GM23338 (cell line): ENCODE measurements around the gene ADORA1. TPM values are rescaled to one million over a fixed set of nuclear protein-coding genes. Genes with fewer than 3 reads are reported as not detected.

ENCODE experiments used
- ATAC-seq: fragments of 200-7000 bp; cut with Tn5 transposase; 3 replicates; pipeline ENCODE4 v1.9.1; 2020
- DNase-seq: peaks from one replicate; pipeline ENCODE4 v3.0.0-alpha.2; 2015; ENCODE audit warnings: low spot score
- H2AFZ ChIP-seq: fragments of 200-600 bp; sonication (generic); 2 replicates; pipeline ENCODE4 v1.8.0; 2016; ENCODE audit warnings: antibody characterized with exemption, mild to moderate bottlenecking, moderate library complexity
- H3F3A ChIP-seq: fragments of 200-600 bp; sonication (generic); replicated peaks from 2 replicates; pipeline ENCODE4 v1.8.0; 2017; ENCODE audit warnings: antibody characterized with exemption, mixed run types, low read depth
- H3K27ac ChIP-seq: fragments of 200-600 bp; sonication (generic); 2 replicates; pipeline ENCODE4 v1.6.1; 2016; ENCODE audit warnings: low read depth
- H3K27me3 ChIP-seq: fragments of 200-600 bp; sonication (generic); 2 replicates; pipeline ENCODE4 v1.8.0; 2016; ENCODE audit warnings: mild to moderate bottlenecking, mixed run types, moderate library complexity; ENCODE audit not compliant: insufficient read depth
- H3K36me3 ChIP-seq: fragments of 200-600 bp; sonication (generic); 2 replicates; pipeline ENCODE4 v1.8.0; 2016; ENCODE audit warnings: mild to moderate bottlenecking; ENCODE audit not compliant: insufficient read depth
- H3K4me1 ChIP-seq: fragments of 200-600 bp; sonication (generic); 2 replicates; pipeline ENCODE4 v1.8.0; 2016; ENCODE audit warnings: mild to moderate bottlenecking, moderate library complexity; ENCODE audit not compliant: insufficient read depth
- H3K4me2 ChIP-seq: fragments of 200-600 bp; sonication (generic); 2 replicates; pipeline ENCODE4 v1.7.1; 2017; ENCODE audit warnings: mixed run types
- H3K4me3 ChIP-seq: fragments of 200-600 bp; sonication (generic); 2 replicates; pipeline ENCODE4 v1.6.1; 2016; ENCODE audit warnings: mixed run types
- H3K79me2 ChIP-seq: fragments of 200-600 bp; sonication (generic); replicated peaks from 2 replicates; pipeline ENCODE4 v1.8.0; 2017; ENCODE audit warnings: mild to moderate bottlenecking; ENCODE audit not compliant: insufficient read depth
- H3K9me2 ChIP-seq: fragments of 200-600 bp; sonication (generic); 2 replicates; pipeline ENCODE4 v1.8.0; 2017; ENCODE audit not compliant: insufficient read depth
- H4K20me1 ChIP-seq: fragments of 200-600 bp; sonication (generic); replicated peaks from 2 replicates; pipeline ENCODE4 v1.8.0; 2017; ENCODE audit warnings: mild to moderate bottlenecking; ENCODE audit not compliant: insufficient read depth
- H3K27ac Mint-ChIP-seq: 2 replicates; pipeline ENCODE4 v1.8.0; 2020; ENCODE audit warnings: inconsistent platforms, mild to moderate bottlenecking, moderate library complexity, mixed read lengths
- H3K27me3 Mint-ChIP-seq: 3 replicates; pipeline ENCODE4 v1.8.0; 2022; ENCODE audit warnings: low read depth, mild to moderate bottlenecking, moderate library complexity, mixed read lengths, inconsistent platforms; ENCODE audit not compliant: insufficient read depth, poor library complexity
- H3K36me3 Mint-ChIP-seq: 3 replicates; pipeline ENCODE4 v1.8.0; 2021; ENCODE audit warnings: low read depth, mild to moderate bottlenecking, inconsistent platforms, moderate library complexity, mixed read lengths
- H3K4me1 Mint-ChIP-seq: 3 replicates; pipeline ENCODE4 v1.8.0; 2020; ENCODE audit warnings: mild to moderate bottlenecking, inconsistent platforms, mixed read lengths
- H3K4me3 Mint-ChIP-seq: 3 replicates; pipeline ENCODE4 v1.8.0; 2021; ENCODE audit warnings: moderate library complexity, mild to moderate bottlenecking, inconsistent platforms, mixed read lengths
- H3K9me3 Mint-ChIP-seq: 3 replicates; pipeline ENCODE4 v1.8.0; 2020; ENCODE audit warnings: moderate library complexity, mild to moderate bottlenecking, inconsistent platforms, mixed read lengths
- CREB1 ChIP-seq: fragments of 250-450 bp; sonication (Bioruptor Pico); IDR thresholded peaks from 2 replicates; pipeline ENCODE4 v1.5.0; 2020; ENCODE audit warnings: low read depth, mild to moderate bottlenecking, moderate library complexity
- CTCF ChIP-seq, 2 experiments: fragments of 200-600 bp in 1 of 2; sonication (generic) in 1 of 2; conservative IDR thresholded peaks; 2 replicates each; pipeline versions ENCODE4 v1.5.1 to v1.6.1; 2016 to 2017; ENCODE audit warnings: antibody characterized with exemption in 2 of 2, low read depth in 2 of 2, mild to moderate bottlenecking in 2 of 2, moderate library complexity in 1 of 2
- ETS1 ChIP-seq: IDR thresholded peaks from 2 replicates; pipeline ENCODE4 v1.6.1; 2016; ENCODE audit warnings: antibody characterized with exemption
- EZH2 ChIP-seq: fragments of 200-600 bp; sonication (generic); IDR thresholded peaks from one replicate; pipeline ENCODE4 v1.8.0; 2017; ENCODE audit warnings: antibody characterized with exemption, mild to moderate bottlenecking, low read depth; ENCODE audit not compliant: unreplicated experiment
- JUNB ChIP-seq: IDR thresholded peaks from one replicate; pipeline ENCODE4 v1.6.1; 2016; ENCODE audit warnings: antibody characterized with exemption; ENCODE audit not compliant: unreplicated experiment
- NANOG ChIP-seq: IDR thresholded peaks from 2 replicates; pipeline ENCODE4 v1.6.1; 2016; ENCODE audit warnings: antibody characterized with exemption, borderline replicate concordance
- POLR2AphosphoS5 ChIP-seq: IDR thresholded peaks from 2 replicates; pipeline ENCODE4 v1.6.1; 2016; ENCODE audit warnings: antibody characterized with exemption, low read depth
- REST ChIP-seq: IDR thresholded peaks from one replicate; pipeline ENCODE4 v1.6.1; 2018; ENCODE audit warnings: antibody characterized with exemption; ENCODE audit not compliant: unreplicated experiment
- STAT1 ChIP-seq: IDR thresholded peaks from one replicate; pipeline ENCODE4 v1.6.1; 2016; ENCODE audit warnings: antibody characterized with exemption; ENCODE audit not compliant: unreplicated experiment
- ZNF114 ChIP-seq: fragments of 250-450 bp; sonication (Bioruptor Pico); IDR thresholded peaks from 2 replicates; pipeline ENCODE4 v1.5.0; 2020; ENCODE audit warnings: mild to moderate bottlenecking, moderate library complexity
- ZNF462 ChIP-seq: fragments of 250-450 bp; sonication (Bioruptor Pico); IDR thresholded peaks from 2 replicates; pipeline ENCODE4 v1.5.0; 2020; ENCODE audit warnings: mild to moderate bottlenecking, moderate library complexity
- polyA plus RNA-seq: library from polyadenylated mRNA; unstranded; fragments of >200 nt; fragmentation: Nextera tagmentation; extraction: Ambion mirVana; gene quantifications from 2 replicates; pipeline ENCODE4 v1.2.1, GENCODE V29; 2016
- total RNA-seq: library from RNA; depleted of rRNA; stranded (reverse); fragments of >200 nt; shearing (Covaris generic); gene quantifications from 2 replicates; pipeline ENCODE4 v1.2.3, GENCODE V29; 2014

Gene ADORA1
- total and polyA plus RNA-seq, 2 experiments from 2014 or later = 0.63 to 1.8 TPM

- no peak overlapping the region for H3K27ac ChIP-seq
- Mint-ChIP-seq H3K27ac (no peak overlapping the region), H3K4me1 (peaks cover 7% of the 10 kb centered on the region), H3K27me3 (peaks cover 7% of the 10 kb centered on the region), H3K9me3 (no peaks in the 10 kb centered on the region; the same call in 2 of the 3 replicates), H3K36me3 (no peaks in the 10 kb centered on the region), H3K4me3 (no peak overlapping the region)
- H3K27me3 ChIP-seq = no peaks in the 10 kb centered on the region
- H3K4me1 ChIP-seq = no peaks in the 10 kb centered on the region
- H4K20me1 ChIP-seq = no peaks in the 10 kb centered on the region
- no peaks in the 10 kb centered on the region for H3F3A ChIP-seq
- no peak overlapping the region for H3K4me2 ChIP-seq
- ATAC-seq = no peak
- no peaks in the 10 kb centered on the region for H3K36me3 ChIP-seq
- TF ChIP-seq ZNF462 (CRISPR knock-in tag) = no peak
- no peak for TF ChIP-seq EZH2
- no peak for TF ChIP-seq ETS1
- TF ChIP-seq JUNB = no peak
- TF ChIP-seq STAT1 = no peak
- TF ChIP-seq CREB1 = no peak
- no peak for TF ChIP-seq POLR2AphosphoS5
- no peak for TF ChIP-seq CTCF (conservative IDR thresholded peaks at IDR 0.05; ENCODE audit: low read depth in 2 of 2)
- TF ChIP-seq REST = no peak
- no peak for TF ChIP-seq ZNF114 (CRISPR knock-in tag)
- TF ChIP-seq NANOG = no peak
- H3K9me2 ChIP-seq = no peaks in the 10 kb centered on the region
- H2AFZ ChIP-seq = no peak overlapping the region
- no peaks in the 10 kb centered on the region for H3K79me2 ChIP-seq
- DNase-seq = no peak
- no peak overlapping the region for H3K4me3 ChIP-seq
These were observed 82.8 kb downstream of the ADORA1 start for GRCh38 chr1:203210350-203210749.
